ENCODE data around the gene LRRC74A.
A peak's percentile ranks its signal among the peaks of the same experiment; 100 is the strongest.

The LRRC74A gene

GRCh38 chr14:76808990-76809389, 17.2 kb upstream of the LRRC74A start:
- H3K4me3 ChIP-seq (ENCODE audit: control insufficient read depth in 1 of 7, extremely low read depth in 1 of 7, insufficient read depth in 4 of 7, low read depth in 2 of 7, low read length in 6 of 7): no peak overlapping the region
- H3K27me3 ChIP-seq (replicated peaks in 2 of 5; ENCODE audit: control insufficient read depth in 4 of 5, insufficient read depth in 5 of 5, low read length in 4 of 5): no peaks in the 10 kb centered on the region
- no peak overlapping the region for H3K27ac ChIP-seq (ENCODE audit: insufficient read depth in 1 of 2, low read depth in 1 of 2, low read length in 2 of 2, poor library complexity in 1 of 2, severe bottlenecking in 2 of 2)
- peaks cover 9 to 26% (median 24%) of the 10 kb centered on the region in 4 experiments for H3K4me1 ChIP-seq (ENCODE audit: control extremely low read depth in 1 of 4, control insufficient read depth in 4 of 4, insufficient read depth in 4 of 4, low read length in 3 of 4)
- no peaks in the 10 kb centered on the region for H3K9me3 ChIP-seq (ENCODE audit: control extremely low read depth in 1 of 5, control insufficient read depth in 4 of 5, insufficient read depth in 2 of 5, low read depth in 1 of 5, low read length in 4 of 5)
- POLR2A ChIA-PET: no interaction called here
- WGBS (ENCODE audit: insufficient coverage): 100% methylated on average over 3 of the region's 4 CpGs
- no peak for DNase-seq
- peaks cover 19 to 46% (median 37%) of the 10 kb centered on the region in 4 experiments for H3K36me3 ChIP-seq (ENCODE audit: control insufficient read depth in 4 of 4, insufficient read depth in 4 of 4, low read length in 3 of 4)
- CTCF ChIA-PET: interaction anchor here (2.8 to 3.4 kb wide), 3 partner anchors 24 to 98 kb away, joined by 13 to 17 read pairs (median 17); no protein-coding TSS in a partner anchor

- ChIA-PET POLR2A (no interaction called here), CTCF (interaction anchor here (0.6 to 3.4 kb wide), 9 partner anchors 10 to 102 kb away, joined by 3 to 17 read pairs (median 3); no protein-coding TSS in a partner anchor)
- peaks cover 9 to 26% (median 24%) of the 10 kb centered on the region in 4 experiments for H3K4me1 ChIP-seq (ENCODE audit: control extremely low read depth in 1 of 4, control insufficient read depth in 4 of 4, insufficient read depth in 4 of 4, low read length in 3 of 4)
- peak in 1 of 3 donors; percentile 4 for DNase-seq
- 0% methylated on average over 1 of the region's 3 CpGs for WGBS (ENCODE audit: insufficient coverage)
- H3K36me3 ChIP-seq (ENCODE audit: control insufficient read depth in 4 of 4, insufficient read depth in 4 of 4, low read length in 3 of 4): peaks cover 15 to 35% (median 28%) of the 10 kb centered on the region in 4 experiments
- H3K27ac ChIP-seq (ENCODE audit: insufficient read depth in 1 of 2, low read depth in 1 of 2, low read length in 2 of 2, poor library complexity in 1 of 2, severe bottlenecking in 2 of 2): no peak overlapping the region
- H3K4me3 ChIP-seq (ENCODE audit: control insufficient read depth in 1 of 7, extremely low read depth in 1 of 7, insufficient read depth in 4 of 7, low read depth in 2 of 7, low read length in 6 of 7): peak overlapping the region in 2 of 7 experiments; percentile 83 to 85
- H3K27me3 ChIP-seq (replicated peaks in 2 of 5; ENCODE audit: control insufficient read depth in 4 of 5, insufficient read depth in 5 of 5, low read length in 4 of 5): no peaks in the 10 kb centered on the region
- H3K9me3 ChIP-seq (ENCODE audit: control extremely low read depth in 1 of 5, control insufficient read depth in 4 of 5, insufficient read depth in 2 of 5, low read depth in 1 of 5, low read length in 4 of 5): no peaks in the 10 kb centered on the region
Observed at GRCh38 chr14:76810525-76810924, 15.7 kb upstream of the LRRC74A start.

- Histone ChIP-seq H3K36me3 (ENCODE audit: control insufficient read depth in 4 of 4, insufficient read depth in 4 of 4, low read length in 3 of 4) (peaks cover 15 to 35% (median 26%) of the 10 kb centered on the region in 4 experiments), H3K27me3 (replicated peaks in 2 of 5; ENCODE audit: control insufficient read depth in 4 of 5, insufficient read depth in 5 of 5, low read length in 4 of 5) (no peaks in the 10 kb centered on the region), H3K9me3 (ENCODE audit: control extremely low read depth in 1 of 5, control insufficient read depth in 4 of 5, insufficient read depth in 2 of 5, low read depth in 1 of 5, low read length in 4 of 5) (no peaks in the 10 kb centered on the region), H3K4me1 (ENCODE audit: control extremely low read depth in 1 of 4, control insufficient read depth in 4 of 4, insufficient read depth in 4 of 4, low read length in 3 of 4) (peaks cover 9 to 26% (median 24%) of the 10 kb centered on the region in 4 experiments), H3K27ac (ENCODE audit: insufficient read depth in 1 of 2, low read depth in 1 of 2, low read length in 2 of 2, poor library complexity in 1 of 2, severe bottlenecking in 2 of 2) (no peak overlapping the region), H3K4me3 (ENCODE audit: control insufficient read depth in 1 of 7, extremely low read depth in 1 of 7, insufficient read depth in 4 of 7, low read depth in 2 of 7, low read length in 6 of 7) (peak overlapping the region in 5 of 7 experiments; percentile 32 to 85 (median 78))
- ChIA-PET CTCF (interaction anchor here (0.6 to 3.4 kb wide), 9 partner anchors 20 to 103 kb away, joined by 3 to 17 read pairs (median 3); no protein-coding TSS in a partner anchor), POLR2A (interaction anchor here (1.1 kb wide), 1 partner anchor 26 kb away, joined by 3 read pairs; no protein-coding TSS in a partner anchor)
- DNase-seq: peak; percentile 14 to 49 (median 39)
- 8% methylated on average over 5 of the region's 9 CpGs for WGBS (ENCODE audit: insufficient coverage)
Observed at GRCh38 chr14:76810953-76811400, 15.2 kb upstream of the LRRC74A start.

GRCh38 chr14:76811561-76811960, 14.6 kb upstream of the LRRC74A start:
- no peak overlapping the region for H3K27ac ChIP-seq (ENCODE audit: insufficient read depth in 1 of 2, low read depth in 1 of 2, low read length in 2 of 2, poor library complexity in 1 of 2, severe bottlenecking in 2 of 2)
- POLR2A ChIA-PET: interaction anchor here (1.1 kb wide), 1 partner anchor 27 kb away, joined by 3 read pairs; no protein-coding TSS in a partner anchor
- peaks cover 9 to 26% (median 24%) of the 10 kb centered on the region in 4 experiments for H3K4me1 ChIP-seq (ENCODE audit: control extremely low read depth in 1 of 4, control insufficient read depth in 4 of 4, insufficient read depth in 4 of 4, low read length in 3 of 4)
- peaks cover 15 to 30% (median 22%) of the 10 kb centered on the region in 4 experiments for H3K36me3 ChIP-seq (ENCODE audit: control insufficient read depth in 4 of 4, insufficient read depth in 4 of 4, low read length in 3 of 4)
- H3K9me3 ChIP-seq (ENCODE audit: control extremely low read depth in 1 of 5, control insufficient read depth in 4 of 5, insufficient read depth in 2 of 5, low read depth in 1 of 5, low read length in 4 of 5): no peaks in the 10 kb centered on the region
- 0% methylated on average over 1 of the region's 4 CpGs for WGBS (ENCODE audit: insufficient coverage)
- H3K4me3 ChIP-seq (ENCODE audit: control insufficient read depth in 1 of 7, extremely low read depth in 1 of 7, insufficient read depth in 4 of 7, low read depth in 2 of 7, low read length in 6 of 7): peak overlapping the region in 6 of 7 experiments; percentile 72 to 85 (median 76)
- peak in 1 of 3 donors; percentile 1 for DNase-seq
- CTCF ChIA-PET: interaction anchor here (0.8 to 3.4 kb wide), 11 partner anchors 15 to 103 kb away, joined by 3 to 17 read pairs (median 3); no protein-coding TSS in a partner anchor
- peaks cover 0 to 2% (median 0%) of the 10 kb centered on the region in 5 experiments for H3K27me3 ChIP-seq (replicated peaks in 2 of 5; ENCODE audit: control insufficient read depth in 4 of 5, insufficient read depth in 5 of 5, low read length in 4 of 5)

- peaks cover 13 to 25% (median 18%) of the 10 kb centered on the region in 4 experiments for H3K36me3 ChIP-seq (ENCODE audit: control insufficient read depth in 4 of 4, insufficient read depth in 4 of 4, low read length in 3 of 4)
- ChIA-PET POLR2A (interaction anchor here (1.0 to 1.1 kb wide), 2 partner anchors 26 to 27 kb away, joined by 3 read pairs; no protein-coding TSS in a partner anchor), CTCF (interaction anchor here (1.0 to 3.4 kb wide), 9 partner anchors 15 to 101 kb away, joined by 3 to 17 read pairs (median 3); no protein-coding TSS in a partner anchor)
- WGBS (ENCODE audit: insufficient coverage): 0% methylated on average over 18 of the region's 20 CpGs
- peak overlapping the region; percentile 71 to 85 (median 74) for H3K4me3 ChIP-seq (ENCODE audit: control insufficient read depth in 1 of 7, extremely low read depth in 1 of 7, insufficient read depth in 4 of 7, low read depth in 2 of 7, low read length in 6 of 7)
- H3K4me1 ChIP-seq (ENCODE audit: control extremely low read depth in 1 of 4, control insufficient read depth in 4 of 4, insufficient read depth in 4 of 4, low read length in 3 of 4): peaks cover 9 to 26% (median 24%) of the 10 kb centered on the region in 4 experiments
- H3K9me3 ChIP-seq (ENCODE audit: control extremely low read depth in 1 of 5, control insufficient read depth in 4 of 5, insufficient read depth in 2 of 5, low read depth in 1 of 5, low read length in 4 of 5): no peaks in the 10 kb centered on the region
- H3K27ac ChIP-seq (ENCODE audit: insufficient read depth in 1 of 2, low read depth in 1 of 2, low read length in 2 of 2, poor library complexity in 1 of 2, severe bottlenecking in 2 of 2): peak overlapping the region; percentile 3 to 35
- H3K27me3 ChIP-seq (replicated peaks in 2 of 5; ENCODE audit: control insufficient read depth in 4 of 5, insufficient read depth in 5 of 5, low read length in 4 of 5): peaks cover 0 to 2% (median 0%) of the 10 kb centered on the region in 5 experiments
- DNase-seq: peak in 2 of 3 donors; percentile 10 to 36
Observed at GRCh38 chr14:76812093-76812421, 14.2 kb upstream of the LRRC74A start.

GRCh38 chr14:76812422-76813383, 13.5 kb upstream of the LRRC74A start, which contains the start of gene ANGEL1:
Gene ANGEL1, minus strand, starts transcription at chr14:76812882. Its CDS starts 55 bp downstream, at chr14:76812827.
- H3K4me3 ChIP-seq (ENCODE audit: control insufficient read depth in 1 of 7, extremely low read depth in 1 of 7, insufficient read depth in 4 of 7, low read depth in 2 of 7, low read length in 6 of 7): peak within 1 kb of the TSS; percentile 71 to 85 (median 74)
- H3K36me3 ChIP-seq (ENCODE audit: control insufficient read depth in 4 of 4, insufficient read depth in 4 of 4, low read length in 3 of 4): peaks cover 7 to 19% (median 14%) of the 10 kb centered on the region in 4 experiments
- H3K27me3 ChIP-seq (replicated peaks in 2 of 5; ENCODE audit: control insufficient read depth in 4 of 5, insufficient read depth in 5 of 5, low read length in 4 of 5): peaks cover 0 to 2% (median 0%) of the 10 kb centered on the region in 5 experiments
- CTCF ChIA-PET: interaction anchor here (1.1 to 3.4 kb wide), 7 partner anchors 16 to 102 kb away, joined by 3 to 17 read pairs (median 3); no protein-coding TSS in a partner anchor
- peak; percentile 94 to 96 (median 96) for DNase-seq
- POLR2A ChIA-PET: interaction anchor here (0.6 to 1.0 kb wide), 2 partner anchors 11 to 25 kb away, joined by 3 to 4 read pairs; no protein-coding TSS in a partner anchor
- peaks cover 9 to 26% (median 24%) of the 10 kb centered on the region in 4 experiments for H3K4me1 ChIP-seq (ENCODE audit: control extremely low read depth in 1 of 4, control insufficient read depth in 4 of 4, insufficient read depth in 4 of 4, low read length in 3 of 4)
- no peaks in the 10 kb centered on the region for H3K9me3 ChIP-seq (ENCODE audit: control extremely low read depth in 1 of 5, control insufficient read depth in 4 of 5, insufficient read depth in 2 of 5, low read depth in 1 of 5, low read length in 4 of 5)
- peak within 1 kb of the TSS; percentile 3 to 37 for H3K27ac ChIP-seq (ENCODE audit: insufficient read depth in 1 of 2, low read depth in 1 of 2, low read length in 2 of 2, poor library complexity in 1 of 2, severe bottlenecking in 2 of 2)
- 4% methylated on average over 65 of the region's 69 CpGs for WGBS (ENCODE audit: insufficient coverage)
